Hematopoietic multipotent progenitor cell treated with erythropoietin and hydrocortisone succinate and interleukin-3 and kit ligand, for 8 days (in vitro differentiated cells): ENCODE measurements around the gene LUC7L3.
A peak's percentile ranks its signal among the peaks of the same experiment; 100 is the strongest.
"Not testable (repeated sequence)": the region's sequence is repeated elsewhere in the genome, so short reads cannot be mapped to it uniquely, and the experiment has no call there.

ENCODE experiments used
- DNase-seq: peaks from one replicate; pipeline ENCODE4 v3.0.0-alpha.2; 2015

LUC7L3 gene

DNA sequence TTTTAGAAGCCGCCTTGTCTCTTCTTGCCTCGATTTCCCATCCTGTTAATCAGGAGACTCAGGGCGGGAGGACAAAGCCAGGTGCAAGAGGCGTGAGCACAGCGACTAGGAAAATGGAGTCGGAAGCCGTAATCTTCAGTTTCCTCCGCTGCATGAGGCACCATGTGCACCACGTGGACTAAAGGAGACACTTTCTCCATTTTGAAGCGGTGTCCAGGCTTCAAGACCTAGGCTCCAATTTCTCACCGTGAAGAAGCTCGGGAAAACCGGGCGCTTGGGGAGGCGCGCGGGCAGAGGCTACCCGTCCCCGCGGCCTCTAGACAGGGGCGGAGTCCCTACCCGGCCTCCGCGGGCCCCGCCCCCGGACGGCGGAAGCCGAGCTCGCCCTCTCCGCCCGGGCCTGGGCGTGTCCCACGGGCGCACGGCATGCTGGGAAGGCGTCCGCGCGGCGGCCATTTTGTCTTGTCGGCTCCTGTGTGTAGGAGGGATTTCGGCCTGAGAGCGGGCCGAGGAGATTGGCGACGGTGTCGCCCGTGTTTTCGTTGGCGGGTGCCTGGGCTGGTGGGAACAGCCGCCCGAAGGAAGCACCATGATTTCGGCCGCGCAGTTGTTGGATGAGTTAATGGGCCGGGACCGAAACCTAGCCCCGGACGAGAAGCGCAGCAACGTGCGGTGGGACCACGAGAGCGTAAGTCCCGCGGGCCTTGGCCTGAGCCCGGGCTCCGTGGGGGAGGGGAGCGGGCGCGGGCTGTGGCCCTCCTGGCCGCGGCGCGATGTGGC lies at the start of gene LUC7L3:
TSS of gene LUC7L3 (plus strand) at position 460 of the 780 bp plus-strand sequence. CDS start at position 590, 130 bp downstream.
- DNase-seq = peak; percentile 93

GRCh38 chr17:50672071-50672470 lies 47.3 kb upstream of the LUC7L3 start:
- no peak for DNase-seq

- DNase-seq = no peak
Observed at GRCh38 chr17:50672831-50673551, 46.4 kb upstream of the LUC7L3 start.

GRCh38 chr17:50675190-50675589 lies 44.2 kb upstream of the LUC7L3 start:
- no peak for DNase-seq

DNA sequence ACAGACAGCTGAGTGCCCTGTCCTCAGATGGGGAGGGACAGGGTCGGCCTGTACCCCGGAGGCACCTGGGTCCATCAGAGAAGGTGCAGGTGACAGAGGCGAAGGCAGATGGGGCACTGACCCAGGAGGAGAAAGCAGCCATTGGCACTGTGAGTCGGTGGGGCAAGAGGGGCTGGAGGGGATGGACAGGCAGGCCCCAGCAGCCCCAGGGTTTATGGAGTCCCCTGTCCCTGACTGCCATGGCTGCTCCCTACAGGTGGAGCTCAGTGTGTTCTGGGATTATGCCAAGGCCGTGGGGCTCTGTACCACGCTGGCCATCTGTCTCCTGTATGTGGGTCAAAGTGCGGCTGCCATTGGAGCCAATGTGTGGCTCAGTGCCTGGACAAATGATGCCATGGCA lies 43.8 kb upstream of the LUC7L3 start:
- DNase-seq = no peak

DNA sequence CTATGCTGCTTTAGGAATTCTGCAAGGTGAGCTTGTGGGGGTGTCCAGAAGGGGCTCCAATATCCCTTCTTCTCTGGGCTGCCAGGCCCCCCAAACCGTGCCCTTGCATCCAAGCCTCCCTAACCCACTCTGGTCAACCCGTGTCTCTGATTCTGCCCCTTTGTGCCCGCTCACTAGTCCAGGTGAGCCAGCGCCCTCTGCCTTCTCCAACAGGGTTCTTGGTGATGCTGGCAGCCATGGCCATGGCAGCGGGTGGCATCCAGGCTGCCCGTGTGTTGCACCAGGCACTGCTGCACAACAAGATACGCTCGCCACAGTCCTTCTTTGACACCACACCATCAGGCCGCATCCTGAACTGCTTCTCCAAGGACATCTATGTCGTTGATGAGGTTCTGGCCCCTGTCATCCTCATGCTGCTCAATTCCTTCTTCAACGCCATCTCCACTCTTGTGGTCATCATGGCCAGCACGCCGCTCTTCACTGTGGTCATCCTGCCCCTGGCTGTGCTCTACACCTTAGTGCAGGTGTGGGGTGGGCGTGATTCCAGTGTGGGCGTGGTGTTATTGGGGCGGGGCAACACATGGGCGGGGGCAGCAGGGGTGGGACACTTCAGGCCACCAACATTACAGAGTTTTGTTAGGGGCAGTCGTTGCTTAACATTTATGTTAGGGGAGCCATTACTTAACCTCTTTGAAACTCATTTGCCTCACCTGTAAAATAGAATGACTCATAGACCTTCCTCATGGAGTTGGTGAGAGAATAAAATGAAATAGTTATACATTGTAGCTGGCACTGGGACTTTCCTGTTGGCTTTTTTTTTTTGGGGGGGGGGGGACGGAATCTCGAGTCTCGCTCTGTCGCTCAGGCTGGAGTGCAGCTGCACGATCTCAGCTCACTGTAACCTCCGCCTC lies 43.1 kb upstream of the LUC7L3 start:
- DNase-seq = no peak

GRCh38 chr17:50677851-50678375 lies 41.5 kb upstream of the LUC7L3 start:
- DNase-seq = no peak

DNA sequence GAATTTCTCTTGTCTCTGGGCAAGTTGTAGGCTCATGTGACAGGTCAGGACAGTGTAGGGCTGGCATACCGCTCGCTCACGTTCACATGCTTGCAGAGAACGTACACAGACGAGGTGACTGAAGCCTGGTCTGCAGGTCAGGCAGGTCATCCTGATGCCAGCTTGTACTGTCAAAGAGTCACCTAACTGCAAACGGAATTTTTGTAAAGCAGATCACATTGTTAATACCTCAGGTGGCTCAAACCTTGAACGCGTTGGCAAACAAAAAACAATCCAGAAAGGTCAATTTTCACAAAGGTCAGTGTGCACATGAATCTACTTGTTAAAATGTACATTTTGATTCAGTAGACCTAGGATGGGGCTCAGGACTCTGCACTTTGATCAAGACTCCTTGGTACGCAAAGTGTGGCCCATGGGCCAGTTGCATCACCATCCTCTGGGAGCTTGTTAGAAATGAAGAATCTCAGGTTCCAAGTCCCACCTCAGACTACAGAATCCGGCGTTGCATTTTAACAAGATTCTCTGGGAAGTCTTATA lies 40.3 kb upstream of the LUC7L3 start:
- no peak for DNase-seq

- DNase-seq = no peak
Observed at GRCh38 chr17:50680126-50680525, 39.3 kb upstream of the LUC7L3 start.

GRCh38 chr17:50680543-50681262 lies 38.7 kb upstream of the LUC7L3 start:
- DNase-seq = not testable (repeated sequence)

DNA sequence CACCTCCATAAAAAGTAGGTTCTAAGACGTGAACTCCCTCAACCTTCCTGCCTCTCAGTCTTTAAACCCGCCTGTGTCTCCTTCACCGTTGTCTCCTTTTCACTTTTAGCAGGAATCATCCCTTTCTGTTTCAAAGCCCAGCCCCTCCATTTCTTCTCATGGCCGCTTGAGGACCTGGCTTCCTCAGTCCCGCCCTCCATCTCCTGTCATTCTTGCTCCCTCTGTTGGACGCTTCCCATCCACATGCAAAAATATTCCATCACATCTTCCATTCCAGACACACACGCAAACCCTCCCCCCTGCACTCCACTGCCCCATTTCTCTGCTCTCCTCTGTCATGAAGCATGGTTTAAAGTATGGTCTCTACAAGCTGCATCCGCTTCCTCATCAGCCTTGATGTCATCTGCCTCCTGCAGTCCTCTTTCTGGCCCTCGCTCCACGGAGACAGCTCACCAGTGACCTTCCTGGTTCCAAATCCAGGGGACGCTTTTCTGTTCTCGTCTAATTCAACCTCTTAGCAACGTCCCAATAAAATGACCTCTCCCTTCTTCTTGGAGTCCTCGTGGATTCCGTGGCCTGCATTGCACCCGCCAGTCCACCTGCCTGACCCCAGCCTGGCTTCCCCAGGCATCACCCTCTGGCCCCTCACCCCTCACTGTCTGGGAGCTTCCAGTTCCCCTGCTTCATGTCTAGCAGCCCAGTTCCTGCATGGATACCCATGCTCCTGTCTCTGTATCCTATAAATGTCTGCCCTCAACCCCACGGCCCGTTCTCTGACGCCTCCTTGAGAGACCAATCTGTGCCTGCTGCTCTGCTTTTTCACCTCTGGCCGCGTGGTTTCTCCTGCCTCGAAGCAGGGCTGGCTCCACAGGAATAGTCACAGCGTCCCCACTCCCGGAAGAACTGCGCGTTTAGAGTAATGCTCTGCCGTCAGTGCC lies 37.9 kb upstream of the LUC7L3 start:
- peak; percentile 62 for DNase-seq

- no peak for DNase-seq
Observed at GRCh38 chr17:50682441-50682840, 37.0 kb upstream of the LUC7L3 start.

GRCh38 chr17:50682938-50683337 lies 36.5 kb upstream of the LUC7L3 start:
- DNase-seq = no peak

DNA sequence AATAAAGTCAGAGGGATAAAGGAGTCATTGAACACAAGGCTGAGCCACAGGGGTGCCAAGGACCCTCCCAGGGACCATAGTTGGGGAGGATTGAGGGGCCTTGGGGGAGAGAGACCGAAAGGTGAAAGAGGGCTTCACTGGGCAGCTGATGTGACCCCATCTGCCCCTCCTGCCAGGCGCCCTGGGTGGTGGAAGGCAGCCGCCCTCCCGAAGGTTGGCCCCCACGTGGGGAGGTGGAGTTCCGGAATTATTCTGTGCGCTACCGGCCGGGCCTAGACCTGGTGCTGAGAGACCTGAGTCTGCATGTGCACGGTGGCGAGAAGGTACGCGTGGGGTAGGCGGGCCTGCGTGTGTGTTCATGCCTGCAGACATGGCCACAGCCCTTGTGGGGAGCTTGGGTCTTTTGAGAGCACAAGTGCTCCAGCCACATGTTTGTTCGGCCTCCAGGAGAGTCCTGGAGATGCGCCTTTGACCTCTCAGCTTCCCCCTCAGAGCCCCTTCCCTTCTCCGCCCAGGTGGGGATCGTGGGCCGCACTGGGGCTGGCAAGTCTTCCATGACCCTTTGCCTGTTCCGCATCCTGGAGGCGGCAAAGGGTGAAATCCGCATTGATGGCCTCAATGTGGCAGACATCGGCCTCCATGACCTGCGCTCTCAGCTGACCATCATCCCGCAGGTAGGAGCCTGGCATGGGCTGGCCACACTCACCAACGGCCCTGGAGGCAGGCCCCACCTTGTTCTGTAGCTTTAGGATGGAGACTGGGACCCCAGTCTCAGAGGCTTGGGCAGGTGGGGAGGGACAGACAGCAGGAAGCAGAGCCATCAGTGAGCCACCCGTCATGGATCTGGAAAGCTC lies 35.7 kb upstream of the LUC7L3 start:
- DNase-seq = no peak

DNA sequence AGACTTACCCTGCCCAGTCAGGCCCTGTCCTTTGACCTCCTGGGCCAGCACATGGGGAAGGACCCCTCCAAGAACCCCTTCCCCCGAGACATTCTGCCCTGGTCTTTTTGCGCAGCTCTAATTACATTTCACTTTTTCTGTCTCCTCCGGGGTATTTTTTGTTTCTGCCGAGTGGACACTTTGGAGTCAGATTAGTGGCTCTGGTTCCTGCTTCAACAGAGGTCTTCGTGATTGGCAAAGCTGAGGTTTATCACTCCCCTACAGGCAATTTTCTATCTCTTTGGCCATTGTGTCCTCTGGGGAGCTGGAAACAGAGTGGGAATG lies 35.2 kb upstream of the LUC7L3 start:
- DNase-seq = no peak

DNA sequence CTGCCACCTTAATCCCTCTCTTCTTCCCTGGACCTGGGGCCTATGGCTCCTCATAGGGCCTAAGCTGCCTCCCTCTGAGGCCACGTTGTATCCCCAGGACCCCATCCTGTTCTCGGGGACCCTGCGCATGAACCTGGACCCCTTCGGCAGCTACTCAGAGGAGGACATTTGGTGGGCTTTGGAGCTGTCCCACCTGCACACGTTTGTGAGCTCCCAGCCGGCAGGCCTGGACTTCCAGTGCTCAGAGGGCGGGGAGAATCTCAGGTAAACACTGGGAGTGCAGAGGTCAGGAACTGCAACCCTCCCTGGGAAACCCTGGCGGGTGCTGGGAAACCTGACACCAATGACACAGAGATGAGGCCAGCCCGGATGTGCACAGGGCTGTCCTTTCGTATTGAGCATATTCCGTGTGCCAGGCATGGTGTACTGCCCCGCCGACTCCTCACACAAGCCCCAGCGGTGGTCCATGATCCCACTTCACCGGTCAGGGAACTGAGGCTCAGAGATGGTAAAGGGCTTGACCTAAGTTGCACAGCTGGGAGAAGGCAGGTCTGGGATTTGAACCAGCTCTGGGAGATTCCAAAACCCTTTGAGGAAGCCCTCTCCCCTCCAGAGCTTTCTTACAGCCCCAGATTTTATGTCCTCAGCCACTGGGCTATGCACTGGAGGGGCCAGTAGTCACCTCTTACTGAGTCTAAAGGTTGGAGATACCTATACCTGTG lies 34.6 kb upstream of the LUC7L3 start:
- no peak for DNase-seq

GRCh38 chr17:50685334-50685665 lies 34.1 kb upstream of the LUC7L3 start:
- DNase-seq = no peak

GRCh38 chr17:50685691-50686493 lies 33.5 kb upstream of the LUC7L3 start:
- no peak for DNase-seq
